Left lung (tissue), 10 donors: ENCODE data around the gene CFD. TPM values are rescaled to one million over a fixed set of nuclear protein-coding genes. Genes with fewer than 3 reads are reported as not detected.

Experiments used
- ATAC-seq: fragments of 200-7000 bp; cut with Tn5 transposase; one replicate; pipeline ENCODE4 v1.9.1; 2020; ENCODE audit warnings: moderate library complexity
- DNase-seq, 4 donors: peaks; one replicate each; pipeline ENCODE4 v3.0.0-alpha.2; 2013 to 2020
- H3K27ac ChIP-seq, 2 donors: fragments of 200-600 bp; sonication (generic) in 1 of 2; one replicate each; pipeline versions ENCODE4 v1.5.0 to v1.8.0; 2020 to 2021
- H3K27me3 ChIP-seq, 2 donors: fragments of 200-600 bp; sonication (generic) in 1 of 2; one replicate each; pipeline versions ENCODE4 v1.5.0 to v1.8.0; 2020 to 2021
- H3K36me3 ChIP-seq, 2 donors: fragments of 200-600 bp; sonication (generic) in 1 of 2; one replicate each; pipeline versions ENCODE4 v1.5.0 to v1.8.0; 2020 to 2021
- H3K4me1 ChIP-seq, 2 donors: fragments of 200-600 bp; one replicate each; pipeline ENCODE4 v1.8.0; 2021
- H3K4me3 ChIP-seq, 2 donors: fragments of 200-600 bp; sonication (generic) in 1 of 2; one replicate each; pipeline versions ENCODE4 v1.5.0 to v1.8.0; 2020 to 2021; ENCODE audit warnings: mild to moderate bottlenecking in 1 of 2
- H3K9me3 ChIP-seq, 2 donors: fragments of 200-600 bp; sonication (generic) in 1 of 2; one replicate each; pipeline versions ENCODE4 v1.5.0 to v1.8.0; 2020 to 2021
- CTCF ChIP-seq, 2 donors: fragments of 200-600 bp; sonication (generic) in 1 of 2; IDR thresholded peaks; one replicate each; pipeline versions ENCODE4 v1.5.0 to v1.8.0; 2021; ENCODE audit warnings: antibody characterized with exemption in 2 of 2
- intact Hi-C, 2 donors: fragments of 100-400 bp; cut with DNase I; formaldehyde crosslinking; loops; one replicate each; pipeline versions ENCODE4 v1.11.2 to v1.14.2; 2022
- polyA plus RNA-seq, 6 donors: library from polyadenylated mRNA; unstranded; fragments of 120-200 nt; gene quantifications; one replicate each; pipeline ENCODE4 v1.2.1, GENCODE V29; 2013; ENCODE audit not compliant: insufficient read length in 6 of 6
- total RNA-seq, 2 donors: library from RNA; stranded (reverse); fragmentation: NEBNext Ultra II Directional; extraction: Animal tissue kit (Norgen Biotek cat#: 25700); gene quantifications; one replicate each; pipeline ENCODE4 v1.2.1, GENCODE V29; 2021
- donor health status: DM: no; HTN: yes; CAD: no.
- donor health status: DM: no; HTN: no; CAD: no.

Gene CFD
- total and polyA plus RNA-seq, 8 donors: 4.9 to 85.3 (median 10.5) TPM

- no peak for TF ChIP-seq CTCF (IDR thresholded peaks at IDR 0.05)
- intact Hi-C loops: no loop called here
Observed at GRCh38 chr19:811506-812048, 47.9 kb upstream of the CFD start.

GRCh38 chr19:812049-812746 is 47.3 kb upstream of the CFD start:
- peaks cover 3 to 76% of the 10 kb centered on the region in 2 donors for H3K36me3 ChIP-seq
- TF ChIP-seq CTCF (IDR thresholded peaks at IDR 0.05): no peak
- intact Hi-C loops: no loop called here
- ATAC-seq (no peak), DNase-seq (no peak)
- no peak overlapping the region for H3K27ac ChIP-seq
- peaks cover 0 to 2% of the 10 kb centered on the region in 2 donors for H3K4me1 ChIP-seq
- no peaks in the 10 kb centered on the region for H3K9me3 ChIP-seq
- no peak overlapping the region for H3K4me3 ChIP-seq
- H3K27me3 ChIP-seq: no peaks in the 10 kb centered on the region

More at GRCh38 chr19:811506-812048, 47.9 kb upstream of the CFD start:
- ATAC-seq (no peak), DNase-seq (no peak)
- Histone ChIP-seq H3K36me3 (peaks cover 3 to 82% of the 10 kb centered on the region in 2 donors), H3K27me3 (no peaks in the 10 kb centered on the region), H3K9me3 (no peaks in the 10 kb centered on the region), H3K27ac (no peak overlapping the region), H3K4me1 (peaks cover 0 to 4% of the 10 kb centered on the region in 2 donors), H3K4me3 (no peak overlapping the region)

- Histone ChIP-seq H3K27me3 (no peaks in the 10 kb centered on the region), H3K4me3 (no peak overlapping the region), H3K27ac (no peak overlapping the region), H3K4me1 (no peaks in the 10 kb centered on the region), H3K9me3 (no peaks in the 10 kb centered on the region), H3K36me3 (peaks cover 0 to 70% of the 10 kb centered on the region in 2 donors)
- ATAC-seq: no peak
- DNase-seq: no peak
- TF ChIP-seq CTCF (IDR thresholded peaks at IDR 0.05): no peak
- intact Hi-C loops: no loop called here
Observed at GRCh38 chr19:812747-813218, 46.7 kb upstream of the CFD start.

GRCh38 chr19:813219-814151 is 46.0 kb upstream of the CFD start:
- H3K27ac ChIP-seq: no peak overlapping the region

More at GRCh38 chr19:813219-814151, 46.0 kb upstream of the CFD start:
- no peaks in the 10 kb centered on the region for H3K4me1 ChIP-seq
- DNase-seq (no peak), ATAC-seq (no peak)
- H3K9me3 ChIP-seq: no peaks in the 10 kb centered on the region
- H3K36me3 ChIP-seq: peaks cover 0 to 63% of the 10 kb centered on the region in 2 donors
- intact Hi-C loops: no loop called here
- TF ChIP-seq CTCF (IDR thresholded peaks at IDR 0.05): no peak
- H3K4me3 ChIP-seq: no peak overlapping the region
- H3K27me3 ChIP-seq: no peaks in the 10 kb centered on the region
